H1 (cell line): ENCODE results near the gene TEX29. TPM values are rescaled to one million over a fixed set of nuclear protein-coding genes. Genes with fewer than 3 reads are reported as not detected.

Experiments used
- CTCF ChIA-PET: fragments of 300-600 bp; sonication (Branson Sonifier 250); formaldehyde crosslinking; loops from one replicate; lab custom pipeline; 2021; ENCODE audit not compliant: partially characterized antibody; lab: Charles Lee
- POLR2A ChIA-PET: fragments of 300-600 bp; sonication (Branson Sonifier 250); formaldehyde crosslinking; loops from one replicate; lab custom pipeline; 2021; ENCODE audit warnings: inconsistent platforms; ENCODE audit not compliant: partially characterized antibody; lab: Charles Lee
- DNase-seq, 2 experiments: peaks; one replicate each; pipeline versions ENCODE4 v3.0.0 to v3.0.0-alpha.2; 2010 to 2022; ENCODE audit warnings: low spot score in 2 of 2, low read depth in 1 of 2, mixed read lengths in 1 of 2
- FAIRE-seq: peaks from 2 replicates; lab custom pipeline; 2011; peaks lifted over from hg19 to GRCh38; lab: Jason Lieb, UNC
- H2AFZ ChIP-seq: 2 replicates; pipeline ENCODE4 v1.8.1; 2012; ENCODE audit warnings: low read length, inconsistent platforms
- H2AK5ac ChIP-seq: 2 replicates; pipeline ENCODE4 v1.6.1; 2013; ENCODE audit warnings: low read depth, low read length
- H2BK120ac ChIP-seq: replicated peaks from 2 replicates; pipeline ENCODE3; 2013; ENCODE audit warnings: low read depth, low read length, inconsistent platforms
- H2BK12ac ChIP-seq: 2 replicates; pipeline ENCODE4 v1.6.1; 2013; ENCODE audit warnings: low read depth, low read length
- H2BK15ac ChIP-seq: 2 replicates; pipeline ENCODE4 v1.6.1; 2013; ENCODE audit warnings: low read length
- H2BK20ac ChIP-seq: 2 replicates; pipeline ENCODE4 v1.6.1; 2013; ENCODE audit warnings: low read length
- H2BK5ac ChIP-seq: 2 replicates; pipeline ENCODE4 v1.6.1; 2013; ENCODE audit warnings: low read depth, low read length
- H3K14ac ChIP-seq: 2 replicates; pipeline ENCODE4 v1.6.1; 2013; ENCODE audit warnings: inconsistent platforms; ENCODE audit not compliant: insufficient read length
- H3K18ac ChIP-seq: 2 replicates; pipeline ENCODE4 v1.6.1; 2013; ENCODE audit warnings: low read length; ENCODE audit errors: extremely low read depth
- H3K23ac ChIP-seq: 2 replicates; pipeline ENCODE4 v1.6.1; 2013; ENCODE audit warnings: inconsistent platforms; ENCODE audit not compliant: insufficient read length
- H3K23me2 ChIP-seq: 2 replicates; pipeline ENCODE4 v1.6.1; 2013; ENCODE audit warnings: low read depth, low read length
- H3K27ac ChIP-seq: 2 replicates; pipeline ENCODE4 v1.6.1; 2011; ENCODE audit warnings: low read depth, low read length, inconsistent platforms
- H3K27me3 ChIP-seq, 4 experiments: replicated peaks in 1 of 4; 1 replicate in 1 of 4; 2 replicates in 3 of 4; pipeline versions ENCODE4 v1.6.1 to v1.8.1; 2011 to 2013; ENCODE audit warnings: low read length in 3 of 4, mild to moderate bottlenecking in 3 of 4, inconsistent platforms in 2 of 4, mixed read lengths in 2 of 4, moderate library complexity in 1 of 4; ENCODE audit not compliant: control insufficient read depth in 3 of 4, insufficient read depth in 3 of 4; ENCODE audit errors: extremely low read depth in 1 of 4
- H3K36me3 ChIP-seq, 4 experiments: 2 replicates each; pipeline versions ENCODE4 v1.6.1 to v1.8.1; 2011 to 2013; ENCODE audit warnings: mild to moderate bottlenecking in 4 of 4, low read length in 3 of 4, moderate library complexity in 2 of 4, control low read depth in 1 of 4, inconsistent platforms in 1 of 4; ENCODE audit not compliant: insufficient read depth in 4 of 4, control insufficient read depth in 2 of 4
- H3K4ac ChIP-seq: replicated peaks from 2 replicates; pipeline ENCODE3; 2013; ENCODE audit warnings: low read length, low read depth, mixed read lengths, inconsistent platforms; ENCODE audit not compliant: insufficient read length
- H3K4me1 ChIP-seq, 4 experiments: replicated peaks in 1 of 4; 1 replicate in 1 of 4; 2 replicates in 3 of 4; pipeline versions ENCODE4 v1.6.1 to v1.8.1; 2011 to 2013; ENCODE audit warnings: low read length in 3 of 4, inconsistent platforms in 2 of 4, mixed read lengths in 1 of 4; ENCODE audit not compliant: insufficient read depth in 4 of 4, control insufficient read depth in 3 of 4
- H3K4me2 ChIP-seq, 2 experiments: 2 replicates each; pipeline versions ENCODE4 v1.6.1 to v1.8.1; 2011 to 2013; ENCODE audit warnings: low read depth in 2 of 2, low read length in 2 of 2, control low read depth in 1 of 2, inconsistent platforms in 1 of 2, mild to moderate bottlenecking in 1 of 2; ENCODE audit not compliant: insufficient read depth in 1 of 2
- H3K4me3 ChIP-seq, 4 experiments: fragments of 200-600, 300-600 bp in 1 of 4; sonication (generic), shearing (Covaris generic), sonication (Bioruptor Twin) in 1 of 4; 2 replicates each; pipeline versions ENCODE4 v1.5.1 to v1.8.1; 2011 to 2016; ENCODE audit warnings: low read length in 4 of 4, low read depth in 3 of 4, control low read depth in 2 of 4, inconsistent platforms in 2 of 4, mild to moderate bottlenecking in 2 of 4, mixed read lengths in 1 of 4, moderate library complexity in 1 of 4; ENCODE audit not compliant: insufficient read depth in 2 of 4; ENCODE audit errors: extremely low read depth in 1 of 4
- H3K56ac ChIP-seq: replicated peaks from 2 replicates; pipeline ENCODE3; 2013; ENCODE audit warnings: low read depth, mild to moderate bottlenecking, mixed read lengths, low read length, inconsistent platforms; ENCODE audit not compliant: insufficient read length
- H3K79me1 ChIP-seq: 2 replicates; pipeline ENCODE4 v1.6.1; 2013; ENCODE audit warnings: low read depth, low read length, control low read depth
- H3K79me2 ChIP-seq, 2 experiments: 2 replicates each; pipeline versions ENCODE4 v1.6.1 to v1.8.1; 2012 to 2013; ENCODE audit warnings: low read length in 2 of 2, mild to moderate bottlenecking in 2 of 2, inconsistent platforms in 1 of 2; ENCODE audit not compliant: insufficient read depth in 2 of 2, control insufficient read depth in 1 of 2
- H3K9ac ChIP-seq, 4 experiments: replicated peaks in 1 of 4; 1 replicate in 1 of 4; 2 replicates in 3 of 4; pipeline versions ENCODE4 v1.6.1 to v1.8.1; 2011 to 2013; ENCODE audit warnings: low read depth in 3 of 4, low read length in 3 of 4, control low read depth in 2 of 4, mild to moderate bottlenecking in 2 of 4, moderate library complexity in 2 of 4, inconsistent platforms in 1 of 4; ENCODE audit errors: extremely low read depth in 1 of 4
- H3K9me3 ChIP-seq, 2 experiments: 2 replicates each; pipeline versions ENCODE4 v1.6.1 to v1.8.1; 2012 to 2013; ENCODE audit warnings: mild to moderate bottlenecking in 2 of 2, moderate library complexity in 2 of 2, control low read depth in 1 of 2, inconsistent platforms in 1 of 2, low read depth in 1 of 2, low read length in 1 of 2, mixed read lengths in 1 of 2; ENCODE audit not compliant: insufficient read depth in 2 of 2
- H4K20me1 ChIP-seq, 2 experiments: replicated peaks in 1 of 2; 2 replicates each; pipeline versions ENCODE3 to v1.8.1; 2011 to 2013; ENCODE audit warnings: inconsistent platforms in 2 of 2, low read length in 2 of 2, mild to moderate bottlenecking in 1 of 2; ENCODE audit not compliant: insufficient read depth in 2 of 2, control insufficient read depth in 1 of 2
- H4K5ac ChIP-seq: 2 replicates; pipeline ENCODE4 v1.6.1; 2013; ENCODE audit warnings: low read length, low read depth, mixed read lengths, inconsistent platforms; ENCODE audit not compliant: insufficient read length
- H4K8ac ChIP-seq: 2 replicates; pipeline ENCODE4 v1.8.0; 2013; ENCODE audit warnings: mild to moderate bottlenecking, moderate library complexity, low read length, inconsistent platforms; ENCODE audit not compliant: insufficient read depth; ENCODE audit errors: extremely low read depth
- H4K91ac ChIP-seq: replicated peaks from 2 replicates; pipeline ENCODE3; 2013; ENCODE audit warnings: low read length, mixed read lengths, inconsistent platforms; ENCODE audit not compliant: insufficient read length
- CHD2 ChIP-seq: IDR thresholded peaks from 2 replicates; pipeline ENCODE4 v1.6.1; 2012; ENCODE audit warnings: low read length, improper control_type of control experiment
- HDAC2 ChIP-seq, 2 experiments: fragments of 300-600 bp in 1 of 2; sonication (generic) in 1 of 2; IDR thresholded peaks; 2 replicates each; pipeline ENCODE4 v1.6.1; 2011 to 2012; ENCODE audit warnings: low read depth in 2 of 2, low read length in 2 of 2, mild to moderate bottlenecking in 2 of 2, moderate library complexity in 2 of 2, borderline replicate concordance in 1 of 2, inconsistent platforms in 1 of 2
- POU5F1 ChIP-seq: IDR thresholded peaks from 2 replicates; pipeline ENCODE4 v1.6.1; 2011; ENCODE audit warnings: low read depth, mild to moderate bottlenecking, low read length, moderate library complexity
- RAD21 ChIP-seq, 2 experiments: IDR thresholded peaks in 1 of 2; conservative IDR thresholded peaks in 1 of 2; 2 replicates each; pipeline ENCODE4 v1.6.1; 2011; ENCODE audit warnings: low read depth in 2 of 2, low read length in 2 of 2, improper control_type of control experiment in 1 of 2, inconsistent platforms in 1 of 2, mild to moderate bottlenecking in 1 of 2, moderate library complexity in 1 of 2
- SIX5 ChIP-seq: IDR thresholded peaks from 2 replicates; pipeline ENCODE4 v1.6.1; 2011; ENCODE audit warnings: mild to moderate bottlenecking, low read depth, low read length
- TBP ChIP-seq: IDR thresholded peaks from 2 replicates; pipeline ENCODE4 v1.6.1; 2011; ENCODE audit warnings: low read depth, low read length, improper control_type of control experiment
- TCF12 ChIP-seq: IDR thresholded peaks from 2 replicates; pipeline ENCODE4 v1.6.1; 2011; ENCODE audit warnings: low read depth, mild to moderate bottlenecking, low read length
- YY1 ChIP-seq: IDR thresholded peaks from 2 replicates; pipeline ENCODE4 v1.6.1; 2011; ENCODE audit warnings: low read depth, mild to moderate bottlenecking, low read length
- WGBS, 2 experiments: shearing (Covaris generic) in 1 of 2; methylation state at CpG; one replicate each; pipeline versions ENCODE4 v1.1.6 to v1.1.7; 2013 to 2015; ENCODE audit warnings: low lambda C conversion rate in 2 of 2, mixed read lengths in 2 of 2, inconsistent platforms in 1 of 2, low coverage in 1 of 2, missing lambda C conversion rate in 1 of 2; ENCODE audit not compliant: insufficient replicate concordance in 2 of 2, insufficient coverage in 1 of 2, insufficient read length in 1 of 2; ENCODE audit errors: extremely low coverage in 1 of 2, missing lambda C conversion rate in 1 of 2; 5-methylcytosine and 5-hydroxymethylcytosine counted together
- polyA plus RNA-seq, 7 experiments: library from polyadenylated mRNA; depleted of rRNA in 3 of 7; stranded (reverse) in 5 of 7; unstranded in 2 of 7; fragments of >200 nt in 5 of 7; fragments of 200-250 nt in 2 of 7; gene quantifications; 1 replicate in 5 of 7; 2 replicates in 1 of 7; 4 replicates in 1 of 7; pipeline versions ENCODE4 v1.2.1 to v1.2.3, GENCODE V29; 2011 to 2013; ENCODE audit warnings: missing spikeins in 2 of 7, mixed read lengths in 2 of 7
- total RNA-seq: library from RNA; stranded (reverse); fragmentation: NEBNext Ultra II Directional; extraction: Animal tissue kit (Norgen Biotek cat#: 25700); gene quantifications from 2 replicates; pipeline ENCODE4 v1.2.1, GENCODE V29; 2021

The TEX29 gene
- total and polyA plus RNA-seq, 2 of the 8 experiments (the other 6 are each of a cell fraction or from before 2014, with no cell fraction given): 0.08 TPM; not detected in 1

DNA sequence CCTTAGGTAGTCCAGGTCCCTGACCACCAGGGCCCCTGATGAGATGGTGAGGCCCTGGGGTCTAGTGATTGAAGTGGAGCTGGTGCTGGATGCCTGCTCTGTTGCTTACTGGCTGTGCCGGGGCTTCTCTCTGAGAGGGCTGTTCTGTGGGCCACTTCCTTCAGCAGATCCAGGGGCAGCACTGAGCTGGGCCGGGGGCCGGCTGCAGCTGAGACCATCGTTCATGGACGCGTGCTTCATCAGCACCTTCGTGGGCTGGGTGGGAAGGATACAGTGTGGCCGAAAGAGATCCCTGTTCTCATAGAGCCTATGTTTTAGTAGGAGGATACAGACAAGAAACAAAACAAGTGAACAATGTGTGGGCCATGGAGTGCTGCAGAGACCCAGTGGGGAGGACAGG is 33.2 kb upstream of the TEX29 start:
- Histone ChIP-seq H3K36me3 (peaks cover 17 to 49% (median 37%) of the 10 kb centered on the region in 4 experiments), H3K4ac (no peak overlapping the region), H3K18ac (no peak overlapping the region), H3K56ac (no peak overlapping the region), H3K23me2 (0 out of 2 replicates have a peak, but pooled peaks cover 1% of the 10 kb centered on the region), H2AFZ (no peak overlapping the region), H3K27ac (no peak overlapping the region), H3K4me1 (no peaks in the 10 kb centered on the region), H4K20me1 (peaks cover 2 to 3% of the 10 kb centered on the region in 2 experiments), H2AK5ac (no peak overlapping the region), H4K5ac (no peak overlapping the region), H3K4me3 (no peak overlapping the region), H3K79me2 (no peaks in the 10 kb centered on the region), H3K9me3 (no peaks in the 10 kb centered on the region), H2BK15ac (no peak overlapping the region), H2BK20ac (no peak overlapping the region), H3K79me1 (0 out of 2 replicates have a peak, but pooled peaks cover 3% of the 10 kb centered on the region), H3K14ac (no peak overlapping the region), H4K91ac (no peak overlapping the region), H2BK12ac (no peak overlapping the region), H3K9ac (no peak overlapping the region), H2BK5ac (no peak overlapping the region), H3K27me3 (no peaks in the 10 kb centered on the region), H4K8ac (no peak overlapping the region), H3K23ac (no peak overlapping the region), H2BK120ac (no peak overlapping the region), H3K4me2 (no peak overlapping the region)
- ChIA-PET POLR2A (interaction anchor here (1.1 kb wide), 1 partner anchor 31 kb away, joined by 3 read pairs; no protein-coding TSS in a partner anchor), CTCF (interaction anchor here (1.0 to 2.1 kb wide), 3 partner anchors 11 to 36 kb away, joined by 3 to 7 read pairs (median 3); no protein-coding TSS in a partner anchor)
- TF ChIP-seq POU5F1 (no peak), CHD2 (no peak), TBP (no peak), RAD21 (IDR thresholded peaks at IDR 0.05 in 1 of 2, conservative IDR thresholded peaks at IDR 0.05 in 1 of 2; ENCODE audit: low read depth in 2 of 2, low read length in 2 of 2) (no peak; a peak in 1 of 4 replicates), HDAC2 (IDR thresholded peaks at IDR 0.05; ENCODE audit: borderline replicate concordance in 1 of 2, low read depth in 2 of 2, low read length in 2 of 2) (no peak), TCF12 (no peak), SIX5 (no peak), YY1 (no peak)
- DNase-seq: no peak
- WGBS, 2 experiments: 94% methylated on average over 8 of the region's 8 CpGs; no CpG with 5 or more reads in 1 of the 2 experiments
- no peak for FAIRE-seq
